Neutrophil (primary cell): ENCODE data around the gene CALN1.
"Not testable (repeated sequence)": the region's sequence is repeated elsewhere in the genome, so short reads cannot be mapped to it uniquely, and the experiment has no call there.

ENCODE experiments used
- H3K27ac ChIP-seq: fragments of 200-600 bp; sonication (generic); 2 replicates; pipeline ENCODE4 v1.5.1; 2016; ENCODE audit warnings: mild to moderate bottlenecking, moderate library complexity
- H3K27me3 ChIP-seq: fragments of 200-600 bp; sonication (generic); 2 replicates; pipeline ENCODE4 v1.6.0; 2016; ENCODE audit warnings: mild to moderate bottlenecking
- H3K36me3 ChIP-seq: fragments of 200-600 bp; sonication (generic); 2 replicates; pipeline ENCODE4 v1.5.1; 2017
- H3K4me1 ChIP-seq, 2 experiments: fragments of 200-600 bp in 1 of 2; sonication (generic) in 1 of 2; 1 replicate in 1 of 2; 2 replicates in 1 of 2; pipeline versions ENCODE4 v1.5.1 to v1.6.1; 2013 to 2016; ENCODE audit warnings: low read depth in 1 of 2, low read length in 1 of 2, mild to moderate bottlenecking in 1 of 2, moderate library complexity in 1 of 2; ENCODE audit not compliant: control insufficient read depth in 1 of 2, insufficient read depth in 1 of 2
- H3K4me3 ChIP-seq, 2 experiments: fragments of 200-600 bp in 1 of 2; sonication (generic) in 1 of 2; 1 replicate in 1 of 2; 2 replicates in 1 of 2; pipeline ENCODE4 v1.5.1; 2013 to 2016; ENCODE audit warnings: low read depth in 1 of 2, low read length in 1 of 2, mild to moderate bottlenecking in 1 of 2, moderate library complexity in 1 of 2
- H3K9me3 ChIP-seq: fragments of 200-600 bp; sonication (generic); 2 replicates; pipeline ENCODE4 v1.5.1; 2016
- TF ChIP-seq, protein P1 (sequence below): fragments of 200-600 bp; sonication (generic); IDR thresholded peaks from 2 replicates; pipeline ENCODE4 v1.5.1; 2016; ENCODE audit warnings: antibody characterized with exemption

CALN1 gene

GRCh38 chr7:72412121-72412618 lies at the start of gene CALN1:
CALN1 (minus strand) TSS chr7:72412338.
- H3K4me3 ChIP-seq, H3K27ac ChIP-seq, H3K4me1 ChIP-seq, H3K27me3 ChIP-seq, H3K9me3 ChIP-seq, H3K36me3 ChIP-seq: not testable (repeated sequence)

DNA sequence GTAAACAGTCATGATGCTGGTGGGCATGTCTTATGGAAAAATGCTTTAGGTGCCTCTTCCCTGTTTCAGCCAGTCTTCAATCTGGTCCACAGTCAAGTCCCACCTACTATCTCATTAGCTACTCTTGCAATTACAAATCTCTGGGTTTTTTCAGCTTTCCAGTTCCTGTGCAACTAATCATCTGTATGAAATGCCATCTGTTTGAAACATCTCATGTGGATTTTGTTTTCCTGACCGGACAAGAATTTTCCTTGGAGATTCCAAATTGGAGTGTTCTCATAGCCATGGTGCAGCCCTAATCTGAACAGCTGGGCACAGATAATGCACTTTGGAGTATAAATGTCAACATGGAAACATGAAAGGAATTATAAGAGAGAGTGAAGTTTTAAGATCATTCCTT lies 41.3 kb upstream of the CALN1 start:
- H3K27ac ChIP-seq = no peak overlapping the region
- H3K9me3 ChIP-seq = no peaks in the 10 kb centered on the region
- no peaks in the 10 kb centered on the region for H3K27me3 ChIP-seq
- H3K36me3 ChIP-seq = no peaks in the 10 kb centered on the region
- H3K4me1 ChIP-seq = no peaks in the 10 kb centered on the region
- H3K4me3 ChIP-seq = no peak overlapping the region
- TF ChIP-seq, protein P1, sequence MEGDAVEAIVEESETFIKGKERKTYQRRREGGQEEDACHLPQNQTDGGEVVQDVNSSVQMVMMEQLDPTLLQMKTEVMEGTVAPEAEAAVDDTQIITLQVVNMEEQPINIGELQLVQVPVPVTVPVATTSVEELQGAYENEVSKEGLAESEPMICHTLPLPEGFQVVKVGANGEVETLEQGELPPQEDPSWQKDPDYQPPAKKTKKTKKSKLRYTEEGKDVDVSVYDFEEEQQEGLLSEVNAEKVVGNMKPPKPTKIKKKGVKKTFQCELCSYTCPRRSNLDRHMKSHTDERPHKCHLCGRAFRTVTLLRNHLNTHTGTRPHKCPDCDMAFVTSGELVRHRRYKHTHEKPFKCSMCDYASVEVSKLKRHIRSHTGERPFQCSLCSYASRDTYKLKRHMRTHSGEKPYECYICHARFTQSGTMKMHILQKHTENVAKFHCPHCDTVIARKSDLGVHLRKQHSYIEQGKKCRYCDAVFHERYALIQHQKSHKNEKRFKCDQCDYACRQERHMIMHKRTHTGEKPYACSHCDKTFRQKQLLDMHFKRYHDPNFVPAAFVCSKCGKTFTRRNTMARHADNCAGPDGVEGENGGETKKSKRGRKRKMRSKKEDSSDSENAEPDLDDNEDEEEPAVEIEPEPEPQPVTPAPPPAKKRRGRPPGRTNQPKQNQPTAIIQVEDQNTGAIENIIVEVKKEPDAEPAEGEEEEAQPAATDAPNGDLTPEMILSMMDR = no peak

DNA sequence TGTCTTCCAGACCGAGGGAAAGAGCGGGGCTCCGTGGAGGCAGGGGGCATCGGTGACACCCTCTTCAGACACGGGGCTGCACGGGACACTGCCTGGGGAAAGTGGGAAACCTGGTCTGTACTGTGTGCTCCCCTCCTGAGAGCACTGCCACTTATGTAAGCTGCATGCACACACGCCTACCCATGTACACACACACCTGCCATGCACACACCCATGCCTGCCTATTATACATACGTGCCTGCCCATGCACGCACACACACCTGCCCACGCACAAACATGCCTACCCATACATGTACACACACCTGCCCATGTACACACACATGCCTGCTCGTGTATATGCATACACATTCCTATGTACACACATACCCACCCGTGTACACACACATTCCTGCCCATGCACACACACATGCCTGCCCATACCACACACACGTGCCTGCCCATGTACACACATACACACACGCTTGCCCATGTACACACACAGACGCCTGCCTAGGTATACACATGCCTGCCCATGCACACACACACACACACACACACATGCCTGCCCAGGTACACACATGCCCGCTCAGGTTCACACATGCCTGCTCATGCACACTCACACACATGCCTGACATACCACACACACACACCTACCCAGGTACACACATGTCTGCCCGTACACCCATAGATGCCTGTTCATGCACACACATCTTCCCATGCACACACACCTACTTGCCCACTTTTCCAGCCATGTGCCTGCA lies 35.5 kb upstream of the CALN1 start:
- no peak overlapping the region for H3K27ac ChIP-seq

DNA sequence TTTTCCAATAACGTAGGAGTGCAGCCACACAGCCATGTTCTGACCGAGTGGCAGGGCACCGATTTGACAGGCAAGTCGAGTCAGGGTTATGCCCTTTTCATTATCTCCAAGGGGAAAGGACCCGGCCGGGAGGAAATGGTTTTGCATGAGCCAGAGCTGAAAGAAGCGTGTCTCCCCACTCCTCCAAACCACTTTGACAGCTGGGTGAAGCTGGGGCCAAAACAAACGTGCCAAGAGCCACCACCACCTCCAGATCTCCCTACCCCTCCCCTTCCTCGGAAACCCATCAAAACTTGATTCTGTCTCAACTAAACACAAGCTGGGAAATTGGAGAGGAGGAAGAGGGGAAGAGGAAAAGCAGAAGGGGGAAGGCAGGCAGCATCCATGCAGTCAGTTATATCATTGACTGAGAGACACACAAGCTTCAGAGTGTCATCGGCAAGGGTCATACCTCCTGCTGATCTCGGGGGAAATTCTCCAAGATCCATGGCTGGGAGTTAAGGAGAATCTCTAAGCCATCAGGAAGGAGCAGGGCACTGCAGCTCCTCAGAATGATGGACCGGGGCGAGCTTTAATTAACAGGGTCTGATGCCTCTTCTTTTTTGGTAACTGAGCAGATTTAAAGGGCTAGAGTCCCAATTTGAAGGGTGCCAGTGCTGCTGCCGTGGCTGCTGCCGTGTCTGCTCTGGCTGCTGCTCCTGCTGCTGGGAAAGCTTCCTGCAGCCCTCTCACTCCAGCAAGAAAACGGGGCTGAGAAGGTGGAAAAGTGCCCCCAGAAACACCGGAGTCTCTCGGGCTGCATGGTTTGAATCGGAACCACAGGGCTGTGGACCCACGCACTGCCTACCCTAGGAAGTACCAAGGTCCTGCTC lies 34.7 kb upstream of the CALN1 start:
- peaks cover 40% of the 10 kb centered on the region for H3K27me3 ChIP-seq
- H3K4me3 ChIP-seq = no peak overlapping the region
- no peaks in the 10 kb centered on the region for H3K9me3 ChIP-seq
- H3K4me1 ChIP-seq = no peaks in the 10 kb centered on the region
- no peaks in the 10 kb centered on the region for H3K36me3 ChIP-seq
- H3K27ac ChIP-seq = no peak overlapping the region
- TF ChIP-seq, protein P1 = no peak

More for the DNA sequence above, 35.5 kb upstream of the CALN1 start:
- Histone ChIP-seq H3K4me3 (no peak overlapping the region), H3K27me3 (peaks cover 40% of the 10 kb centered on the region), H3K4me1 (no peaks in the 10 kb centered on the region), H3K9me3 (no peaks in the 10 kb centered on the region), H3K36me3 (no peaks in the 10 kb centered on the region)
- TF ChIP-seq, protein P1 = no peak

DNA sequence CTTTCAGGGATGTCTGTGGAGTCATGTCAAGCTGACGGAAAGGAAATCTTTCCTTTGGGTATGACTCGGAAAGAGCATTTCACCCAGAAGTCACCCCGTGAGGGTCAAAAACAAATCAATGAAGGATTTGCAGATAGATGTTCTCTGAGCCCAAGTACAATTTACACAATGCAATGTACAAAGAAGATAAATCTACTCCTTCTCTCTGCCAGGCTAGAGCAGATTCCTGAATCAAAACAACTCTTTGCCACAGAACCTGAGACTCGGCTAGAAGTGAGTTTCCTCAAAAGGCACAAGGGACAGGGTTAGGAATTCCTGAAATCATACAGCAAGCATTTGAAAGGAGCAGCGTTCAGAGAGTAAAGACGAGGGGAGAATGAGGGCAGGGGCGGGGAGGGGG lies 34.0 kb upstream of the CALN1 start:
- TF ChIP-seq, protein P1 = no peak

DNA sequence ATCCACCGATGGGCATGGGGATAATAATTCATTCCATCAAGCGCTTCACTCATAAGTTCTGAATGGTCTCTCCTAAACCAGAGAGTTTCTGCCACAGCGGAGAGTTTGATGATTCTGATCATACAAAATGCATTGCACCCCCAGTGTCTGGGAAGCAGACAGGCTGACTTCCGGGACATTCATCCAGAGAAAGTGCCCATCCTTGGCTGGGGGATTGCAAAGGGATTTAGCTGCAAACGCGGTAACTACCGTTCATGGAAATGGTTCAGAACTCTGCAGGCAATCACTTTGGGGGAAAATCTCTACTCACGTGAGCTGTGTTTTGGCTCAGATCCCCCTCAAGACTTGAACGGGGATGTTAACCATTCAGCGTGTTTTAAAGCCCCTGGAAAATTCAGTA lies 33.4 kb upstream of the CALN1 start:
- TF ChIP-seq, protein P1 = no peak
- Histone ChIP-seq H3K9me3 (no peaks in the 10 kb centered on the region), H3K4me3 (no peak overlapping the region), H3K27ac (no peak overlapping the region), H3K36me3 (no peaks in the 10 kb centered on the region), H3K4me1 (no peaks in the 10 kb centered on the region), H3K27me3 (peaks cover 40% of the 10 kb centered on the region)

More for the DNA sequence above, 34.0 kb upstream of the CALN1 start:
- Histone ChIP-seq H3K4me1 (no peaks in the 10 kb centered on the region), H3K4me3 (no peak overlapping the region), H3K27me3 (peaks cover 40% of the 10 kb centered on the region), H3K36me3 (no peaks in the 10 kb centered on the region), H3K9me3 (no peaks in the 10 kb centered on the region), H3K27ac (no peak overlapping the region)
